Prostate gland (tissue), 2 donors: ENCODE results near the gene FKBP5. TPM values are rescaled to one million over a fixed set of nuclear protein-coding genes. Genes with fewer than 3 reads are reported as not detected.
"Not testable (repeated sequence)": the region's sequence is repeated elsewhere in the genome, so short reads cannot be mapped to it uniquely, and the experiment has no call there.

Source experiments
- DNase-seq: peaks from one replicate; pipeline ENCODE4 v3.0.0-alpha.2; 2019; ENCODE audit warnings: low spot score
- H3K27ac ChIP-seq, 2 donors: fragments of 200-600 bp; sonication (generic); 2 replicates each; pipeline ENCODE4 v1.5.1; 2017 to 2019
- H3K27me3 ChIP-seq: fragments of 200-600 bp; sonication (generic); replicated peaks from 2 replicates; pipeline ENCODE4 v1.5.1; 2019; ENCODE audit not compliant: insufficient read depth
- H3K36me3 ChIP-seq, 2 donors: fragments of 200-600 bp; sonication (generic); 1 replicate in 1 of 2; 2 replicates in 1 of 2; pipeline versions ENCODE4 v1.5.1 to v1.8.1; 2017 to 2019
- H3K4me1 ChIP-seq: fragments of 200-600 bp; sonication (generic); replicated peaks from 2 replicates; pipeline ENCODE4 v1.5.1; 2019
- H3K4me3 ChIP-seq, 2 donors: fragments of 200-600 bp; sonication (generic); 2 replicates each; pipeline ENCODE4 v1.5.1; 2017 to 2019
- H3K9me3 ChIP-seq: fragments of 200-600 bp; sonication (generic); 2 replicates; pipeline ENCODE4 v1.5.1; 2017
- POLR2A ChIP-seq: fragments of 450-650 bp; IDR thresholded peaks from one replicate; pipeline ENCODE4 v1.6.1; 2016; ENCODE audit warnings: antibody characterized with exemption, mild to moderate bottlenecking
- POLR2AphosphoS5 ChIP-seq: sonication (generic); formaldehyde crosslinking; IDR thresholded peaks from one replicate; pipeline ENCODE4 v1.6.1; 2017; ENCODE audit warnings: antibody characterized with exemption
- WGBS: methylation state at CpG from one replicate; pipeline ENCODE4 v1.1.5; 2018; 5-methylcytosine and 5-hydroxymethylcytosine counted together
- intact Hi-C: fragments of 100-400 bp; cut with DNase I; formaldehyde crosslinking; loops from one replicate; pipeline ENCODE4 v1.14.2; 2022
- total RNA-seq, 2 donors: library from RNA; depleted of rRNA; stranded (reverse); fragments of >200 nt; gene quantifications; one replicate each; pipeline ENCODE4 v1.1.0, GENCODE V29; 2016
- TF ChIP-seq, protein P1 (sequence below), 4 experiments: fragments of 200-600 bp in 2 of 4; fragments of 450-650 bp in 2 of 4; sonication (generic) in 2 of 4; IDR thresholded peaks; 1 replicate in 3 of 4; 2 replicates in 1 of 4; pipeline ENCODE4 v1.5.1; 2016 to 2019; ENCODE audit warnings: antibody characterized with exemption in 4 of 4, mild to moderate bottlenecking in 2 of 4, moderate library complexity in 2 of 4

The FKBP5 gene
- total RNA-seq, 2 donors from 2014 or later = 201 to 248 TPM

DNA sequence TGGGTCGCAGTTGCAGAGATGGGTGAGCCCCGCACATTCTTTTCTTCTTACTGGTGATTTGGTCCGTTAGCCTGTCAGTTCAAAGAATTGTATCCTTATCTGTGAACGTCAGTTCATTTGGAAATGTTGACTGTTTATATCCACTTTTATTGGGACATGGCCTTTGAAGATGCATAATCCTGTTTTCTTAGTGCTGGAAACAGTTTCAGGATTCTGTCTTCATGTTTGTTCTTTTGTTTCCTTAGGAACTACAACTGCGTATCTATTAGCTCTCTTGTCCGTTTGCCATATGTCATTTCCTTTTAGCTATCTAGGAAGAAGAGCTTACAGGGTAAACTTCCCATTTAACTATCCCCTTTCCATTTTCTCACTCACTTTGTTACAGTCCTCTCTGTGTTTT lies 141.0 kb downstream of the FKBP5 start:
- WGBS = 22% methylated on average over 6 of the region's 6 CpGs
- Histone ChIP-seq H3K36me3 (no peaks in the 10 kb centered on the region), H3K9me3 (no peaks in the 10 kb centered on the region), H3K4me3 (no peak overlapping the region), H3K4me1 (no peaks in the 10 kb centered on the region), H3K27ac (peak overlapping the region; percentile 47 to 60), H3K27me3 (no peaks in the 10 kb centered on the region)
- peak; percentile 60 for TF ChIP-seq POLR2AphosphoS5
- TF ChIP-seq, protein P1, sequence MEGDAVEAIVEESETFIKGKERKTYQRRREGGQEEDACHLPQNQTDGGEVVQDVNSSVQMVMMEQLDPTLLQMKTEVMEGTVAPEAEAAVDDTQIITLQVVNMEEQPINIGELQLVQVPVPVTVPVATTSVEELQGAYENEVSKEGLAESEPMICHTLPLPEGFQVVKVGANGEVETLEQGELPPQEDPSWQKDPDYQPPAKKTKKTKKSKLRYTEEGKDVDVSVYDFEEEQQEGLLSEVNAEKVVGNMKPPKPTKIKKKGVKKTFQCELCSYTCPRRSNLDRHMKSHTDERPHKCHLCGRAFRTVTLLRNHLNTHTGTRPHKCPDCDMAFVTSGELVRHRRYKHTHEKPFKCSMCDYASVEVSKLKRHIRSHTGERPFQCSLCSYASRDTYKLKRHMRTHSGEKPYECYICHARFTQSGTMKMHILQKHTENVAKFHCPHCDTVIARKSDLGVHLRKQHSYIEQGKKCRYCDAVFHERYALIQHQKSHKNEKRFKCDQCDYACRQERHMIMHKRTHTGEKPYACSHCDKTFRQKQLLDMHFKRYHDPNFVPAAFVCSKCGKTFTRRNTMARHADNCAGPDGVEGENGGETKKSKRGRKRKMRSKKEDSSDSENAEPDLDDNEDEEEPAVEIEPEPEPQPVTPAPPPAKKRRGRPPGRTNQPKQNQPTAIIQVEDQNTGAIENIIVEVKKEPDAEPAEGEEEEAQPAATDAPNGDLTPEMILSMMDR (IDR thresholded peaks at IDR 0.05) = no peak
- DNase-seq = no peak
- intact Hi-C loops = no loop called here

GRCh38 chr6:35544769-35545361 lies 143.8 kb downstream of the FKBP5 start:
- 49% methylated on average over 13 of the region's 13 CpGs for WGBS
- Histone ChIP-seq H3K27ac (no peak overlapping the region), H3K9me3 (no peaks in the 10 kb centered on the region), H3K4me3 (no peak overlapping the region), H3K4me1 (no peaks in the 10 kb centered on the region), H3K27me3 (no peaks in the 10 kb centered on the region), H3K36me3 (no peaks in the 10 kb centered on the region)
- TF ChIP-seq POLR2AphosphoS5 (no peak), POLR2A (no peak)
- TF ChIP-seq, protein P1 (IDR thresholded peaks at IDR 0.05) = no peak
- intact Hi-C loops = no loop called here
- DNase-seq = no peak

DNA sequence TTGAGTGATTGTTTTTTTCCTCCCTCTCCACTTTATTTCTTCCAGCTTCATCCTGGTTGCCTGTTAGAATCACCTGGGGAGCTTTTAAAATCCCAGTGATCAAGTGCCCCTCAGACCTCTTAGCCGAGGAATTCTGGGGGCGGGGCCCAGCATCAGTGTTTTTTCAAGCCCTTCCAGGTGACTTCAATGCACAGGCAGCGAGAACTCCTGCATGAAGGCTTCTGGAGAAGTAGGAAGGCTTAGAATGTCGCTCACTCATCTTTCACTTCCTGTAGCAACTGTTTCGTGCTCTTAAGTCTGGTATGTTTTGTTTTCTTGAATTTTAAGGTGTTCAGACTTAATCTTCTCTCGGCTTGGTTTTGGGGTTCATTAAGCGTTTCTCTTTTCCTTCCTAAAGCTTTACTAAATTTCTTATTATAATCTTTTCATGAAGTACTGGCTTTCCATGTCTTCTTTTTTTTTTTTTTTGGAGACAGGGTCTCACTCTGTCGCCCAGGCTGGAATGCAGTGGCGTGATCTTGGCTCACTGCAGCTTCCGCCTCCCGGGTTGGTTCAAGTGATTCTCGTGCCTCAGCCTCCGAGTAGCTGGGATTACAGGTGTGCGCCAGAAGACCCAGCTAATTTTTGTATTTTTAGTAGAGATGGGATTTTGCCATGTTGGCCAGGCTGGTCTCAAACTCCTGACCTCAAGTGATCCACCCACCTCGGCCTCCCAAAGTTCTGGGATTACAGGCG lies 145.1 kb downstream of the FKBP5 start:
- no peak overlapping the region for H3K4me3 ChIP-seq
- no peak overlapping the region for H3K27ac ChIP-seq
- H3K9me3 ChIP-seq = no peaks in the 10 kb centered on the region
- H3K36me3 ChIP-seq = no peaks in the 10 kb centered on the region
- H3K4me1 ChIP-seq = no peaks in the 10 kb centered on the region
- H3K27me3 ChIP-seq = no peaks in the 10 kb centered on the region
- TF ChIP-seq POLR2AphosphoS5 (no peak), POLR2A (no peak)
- TF ChIP-seq, protein P1 (IDR thresholded peaks at IDR 0.05) = no peak
- intact Hi-C loops = no loop called here
- WGBS = 89% methylated on average over 16 of the region's 16 CpGs
- DNase-seq = no peak

DNA sequence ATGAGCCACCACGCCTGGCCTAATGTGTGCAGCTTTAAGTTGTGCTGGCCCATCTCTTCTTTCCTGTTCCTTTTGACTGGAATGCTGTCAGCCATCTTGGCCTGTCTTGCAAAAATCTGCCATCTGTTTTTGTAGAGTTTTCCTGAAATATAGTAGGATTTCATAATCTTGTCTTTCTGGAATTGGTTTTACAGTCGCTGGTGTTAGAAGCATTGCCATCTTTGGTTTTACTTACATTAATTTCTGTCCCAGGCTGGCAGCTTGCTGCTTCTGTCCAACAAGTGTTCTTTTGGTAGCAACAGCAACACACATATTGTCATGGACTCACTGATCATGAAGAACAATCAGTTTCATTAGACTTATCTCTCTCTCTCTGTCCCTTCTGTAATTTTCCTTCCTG lies 146.9 kb downstream of the FKBP5 start:
- no peaks in the 10 kb centered on the region for H3K9me3 ChIP-seq
- TF ChIP-seq POLR2AphosphoS5 = no peak
- TF ChIP-seq POLR2A = no peak
- TF ChIP-seq, protein P1 (IDR thresholded peaks at IDR 0.05) = no peak
- H3K27ac ChIP-seq = no peak overlapping the region
- intact Hi-C loops = no loop called here
- H3K4me1 ChIP-seq = no peaks in the 10 kb centered on the region
- no peaks in the 10 kb centered on the region for H3K36me3 ChIP-seq
- H3K4me3 ChIP-seq = no peak overlapping the region
- no peaks in the 10 kb centered on the region for H3K27me3 ChIP-seq
- 74% methylated on average over 2 of the region's 2 CpGs for WGBS
- DNase-seq = no peak

DNA sequence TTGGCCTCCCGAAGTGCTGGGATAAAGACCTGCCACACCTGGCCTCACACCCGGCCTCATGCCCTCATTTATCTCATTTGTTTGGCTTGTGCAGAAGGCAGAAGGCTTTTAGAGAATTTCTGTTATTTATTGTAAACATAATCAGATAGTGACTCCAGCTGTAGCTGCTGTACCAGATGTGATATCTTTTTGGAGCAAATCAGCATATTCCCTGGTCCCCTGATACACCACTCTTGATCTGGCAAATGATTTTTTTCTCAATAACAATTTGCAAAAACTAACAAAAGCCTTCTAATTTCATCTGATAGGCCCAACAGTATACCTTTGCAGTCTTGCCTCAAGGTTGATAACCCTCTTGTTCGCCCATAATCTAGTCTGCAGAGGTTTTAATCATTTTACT lies 149.5 kb downstream of the FKBP5 start:
- intact Hi-C loops = no loop called here
- TF ChIP-seq, protein P1 (IDR thresholded peaks at IDR 0.05) = no peak
- no peak for TF ChIP-seq POLR2A
- no peak for TF ChIP-seq POLR2AphosphoS5
- H3K4me3 ChIP-seq = no peak overlapping the region

DNA sequence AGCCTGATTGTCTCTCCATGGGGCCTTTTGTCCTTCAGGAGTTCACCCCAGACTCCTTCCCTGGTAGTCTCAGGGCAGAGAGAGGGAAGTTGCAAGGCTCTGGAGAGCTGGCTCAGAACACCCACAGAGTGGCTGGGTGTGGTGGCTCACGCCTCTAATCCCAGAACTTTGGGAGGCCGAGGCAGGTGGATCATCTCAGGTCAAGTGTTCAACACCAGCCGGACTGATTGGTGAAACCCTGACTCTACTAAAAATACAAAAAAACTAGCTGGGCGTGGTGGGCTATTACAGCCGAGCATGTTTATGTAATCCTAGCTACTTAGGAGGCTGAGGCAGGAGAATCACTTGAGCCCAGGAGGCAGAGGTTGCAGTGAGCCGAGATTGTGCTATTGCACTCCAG lies 152.9 kb downstream of the FKBP5 start:
- H3K9me3 ChIP-seq, H3K4me3 ChIP-seq, intact Hi-C loops, H3K36me3 ChIP-seq, H3K4me1 ChIP-seq, H3K27ac ChIP-seq, H3K27me3 ChIP-seq, DNase-seq: not testable (repeated sequence)
- WGBS = 95% methylated on average over 6 of the region's 6 CpGs

More for the DNA sequence above, 149.5 kb downstream of the FKBP5 start:
- Histone ChIP-seq H3K27me3 (no peaks in the 10 kb centered on the region), H3K9me3 (no peaks in the 10 kb centered on the region), H3K27ac (no peak overlapping the region), H3K36me3 (no peaks in the 10 kb centered on the region), H3K4me1 (no peaks in the 10 kb centered on the region)
- 89% methylated on average over 3 of the region's 3 CpGs for WGBS
- no peak for DNase-seq
